NOMO-1 treated with dmso at 0.1 percent for 144 hours (cell line): ENCODE data around the gene CENPL.
"Not testable (repeated sequence)": the region's sequence is repeated elsewhere in the genome, so short reads cannot be mapped to it uniquely, and the experiment has no call there.

Experiments
- DNase-seq: peaks from one replicate; lab custom pipeline; 2025; ENCODE audit not compliant: unreplicated experiment; lab: John Stamatoyannopoulos, UW

Gene CENPL

GRCh38 chr1:173764331-173764730 lies 60.4 kb downstream of the CENPL start:
- not testable (repeated sequence) for DNase-seq

- no peak for DNase-seq
Measured at GRCh38 chr1:173758980-173759379, 65.7 kb downstream of the CENPL start.

GRCh38 chr1:173758110-173758509 lies 66.6 kb downstream of the CENPL start:
- no peak for DNase-seq

GRCh38 chr1:173757666-173758065 lies 67.0 kb downstream of the CENPL start:
- DNase-seq = no peak

GRCh38 chr1:173753830-173754229 lies 70.9 kb downstream of the CENPL start:
- DNase-seq = no peak
